GM21526 (cell line): ENCODE measurements around the gene MPO.
A peak's percentile ranks its signal among the peaks of the same experiment; 100 is the strongest.

Experiments
- ATAC-seq: cut with Tn5 transposase; IDR thresholded peaks from one replicate; pipeline ENCODE4 v1.9.1; 2021; ENCODE audit warnings: moderate library complexity; ENCODE audit not compliant: unreplicated experiment, low FRiP score

The MPO gene

GRCh38 chr17:58280480-58281217 lies at the start of gene MPO:
MPO (minus strand) TSS chr17:58280935; CDS start chr17:58280758, 177 bp downstream.
- no peak for ATAC-seq

- ATAC-seq = peak; percentile 8
Measured at GRCh38 chr17:58329810-58330537, 49.2 kb upstream of the MPO start.

- peak; percentile 40 for ATAC-seq
Measured at GRCh38 chr17:58329035-58329809, 48.5 kb upstream of the MPO start.

DNA sequence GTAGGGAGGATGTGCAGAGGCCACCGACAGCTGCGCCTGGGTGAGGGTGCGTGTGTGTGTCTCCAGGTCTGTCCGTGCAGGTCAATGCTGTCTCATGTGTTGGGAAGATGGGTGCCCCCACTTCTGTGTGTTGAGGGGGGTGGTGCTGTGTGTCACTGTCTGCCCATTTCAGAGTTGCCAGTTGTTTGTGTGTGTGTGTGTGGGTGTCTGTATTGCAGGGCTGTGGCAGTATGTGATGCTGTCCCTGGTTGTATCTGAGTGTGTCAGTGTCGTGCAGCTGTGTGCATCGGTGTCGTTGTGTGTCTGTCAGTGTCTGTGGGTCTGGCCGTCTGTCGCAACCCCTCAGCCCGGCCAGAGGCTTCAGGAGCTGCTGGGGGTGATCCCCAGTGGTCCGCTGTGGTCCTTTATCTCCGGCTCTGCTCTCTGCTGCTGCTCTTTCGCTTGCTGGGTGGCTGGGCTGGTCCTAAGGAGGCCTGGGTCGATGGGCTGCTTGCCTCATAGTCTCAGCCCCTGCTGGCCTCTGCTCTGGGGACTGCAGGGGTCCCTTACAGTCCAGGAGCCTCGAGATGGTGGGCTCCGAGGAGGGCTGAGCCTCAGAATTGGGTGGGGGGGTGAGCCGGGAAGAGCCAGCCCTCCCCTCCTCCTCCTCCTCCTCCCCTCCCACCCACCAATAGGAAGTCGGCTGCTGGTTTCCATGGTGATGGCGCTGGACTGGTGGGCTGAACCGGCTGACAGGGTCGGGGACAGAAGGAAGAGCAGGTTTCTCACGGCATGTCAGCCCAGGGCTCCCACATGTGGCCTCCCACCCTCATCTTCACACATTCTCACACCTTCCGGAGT lies 47.7 kb upstream of the MPO start, which contains the start of gene TSPOAP1:
Gene TSPOAP1 (minus strand): TSS at position 601 of the 840 bp plus-strand sequence. CDS start 875 bp downstream, outside the sequence.
- no peak for ATAC-seq

DNA sequence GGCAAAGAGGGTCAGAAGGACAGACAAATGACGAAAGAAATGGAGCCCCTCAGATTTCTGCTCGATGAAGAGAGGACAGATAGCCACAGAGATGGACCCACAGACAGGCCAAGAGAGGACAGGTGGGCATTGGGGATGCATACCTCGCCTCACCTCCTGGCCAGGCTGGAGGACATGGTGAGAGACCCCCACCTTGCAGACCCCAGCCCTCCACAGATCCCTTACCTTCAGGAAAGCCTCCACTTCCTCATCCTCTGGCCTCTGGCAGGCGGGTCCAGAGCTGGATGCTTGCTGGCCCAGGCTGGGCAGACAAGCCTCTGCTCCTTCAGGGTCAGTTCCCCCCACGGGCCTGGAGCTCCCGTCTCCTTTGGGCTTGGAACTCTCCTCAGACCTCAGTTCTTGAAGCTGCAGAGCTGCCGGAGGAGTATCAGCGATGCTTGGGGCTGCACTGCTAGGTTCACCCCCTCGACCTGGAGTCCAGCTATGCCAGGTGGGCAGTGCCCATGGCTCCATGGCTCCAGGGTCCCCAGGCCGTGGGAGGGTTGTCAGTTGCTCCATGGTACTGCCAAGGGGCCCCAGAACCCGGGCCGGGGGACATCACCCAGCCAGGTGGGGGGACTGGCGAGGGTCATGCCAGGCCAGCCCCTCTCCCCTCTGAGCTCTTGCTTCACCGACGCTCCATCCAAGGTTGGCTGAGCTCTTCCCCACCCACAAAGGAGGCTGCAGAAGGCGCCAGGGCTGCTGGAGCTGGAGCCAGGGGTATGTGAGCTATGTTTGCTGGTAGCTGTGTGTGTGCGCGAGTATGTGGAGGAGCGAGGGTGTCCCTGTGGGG lies 46.8 kb upstream of the MPO start:
- no peak for ATAC-seq

GRCh38 chr17:58326609-58327362 lies 46.1 kb upstream of the MPO start:
- ATAC-seq = no peak

- no peak for ATAC-seq
Measured at GRCh38 chr17:58325976-58326468, 45.3 kb upstream of the MPO start.

- no peak for ATAC-seq
Measured at GRCh38 chr17:58325289-58325726, 44.6 kb upstream of the MPO start.

DNA sequence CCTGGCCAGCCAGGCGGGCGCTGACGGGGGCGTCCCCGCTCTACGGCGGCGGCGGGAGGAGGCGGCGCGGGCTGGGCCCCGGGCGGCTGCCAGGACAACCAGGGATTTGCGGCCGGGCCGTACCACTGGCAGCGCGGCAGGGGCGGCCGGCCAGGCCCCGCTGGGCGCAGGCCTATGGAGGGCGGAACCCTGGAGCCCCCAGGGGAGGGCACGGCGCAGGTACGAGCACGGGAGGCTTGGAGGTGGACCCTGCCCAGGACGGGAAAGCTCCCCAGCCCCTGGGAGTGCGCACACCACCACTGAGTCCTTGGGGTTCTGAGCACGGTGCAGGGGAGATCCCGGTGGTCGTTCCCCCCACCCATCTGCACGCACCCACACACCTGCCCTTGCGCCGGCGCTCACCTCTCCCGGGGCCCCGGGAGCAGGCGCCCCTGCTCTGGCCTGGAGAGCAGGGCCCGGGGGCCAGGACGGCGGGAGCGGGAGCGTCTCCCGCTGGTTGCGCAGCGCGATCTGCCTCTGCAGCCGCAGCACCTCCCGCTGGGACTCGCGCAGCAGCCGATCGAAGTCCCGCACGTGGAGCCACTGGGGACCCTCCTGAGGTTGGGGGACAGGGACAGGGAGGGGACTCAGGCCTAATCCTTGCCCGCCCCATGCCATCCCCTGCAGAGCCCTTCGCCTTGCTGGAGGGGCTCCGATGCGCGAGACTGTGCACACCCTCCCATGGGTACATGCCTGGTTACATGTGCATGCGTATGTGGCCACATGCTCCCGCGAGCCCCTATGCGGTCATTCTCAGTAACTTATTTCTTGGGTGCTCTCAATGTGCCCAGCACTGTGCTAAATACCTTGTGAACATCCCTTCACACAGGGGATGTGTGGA lies 43.9 kb upstream of the MPO start:
- ATAC-seq = no peak

DNA sequence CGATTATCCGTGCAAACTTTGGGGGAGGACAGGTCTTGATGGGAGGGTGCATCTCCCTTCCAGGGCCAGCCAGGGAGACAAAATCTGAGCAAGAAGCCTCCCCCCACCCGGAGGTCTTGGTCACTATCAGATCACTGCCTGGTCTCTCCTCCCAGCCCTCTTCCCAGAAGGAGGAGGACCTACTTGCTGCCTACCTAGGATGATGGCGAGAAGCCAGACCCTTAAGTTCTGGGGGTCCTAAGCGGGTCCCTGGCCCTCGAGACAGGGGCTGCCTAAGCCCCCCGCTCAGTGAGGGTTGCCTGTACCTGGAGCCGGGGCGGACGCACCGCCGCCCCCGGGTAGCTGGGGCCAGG lies 43.3 kb upstream of the MPO start:
- no peak for ATAC-seq

DNA sequence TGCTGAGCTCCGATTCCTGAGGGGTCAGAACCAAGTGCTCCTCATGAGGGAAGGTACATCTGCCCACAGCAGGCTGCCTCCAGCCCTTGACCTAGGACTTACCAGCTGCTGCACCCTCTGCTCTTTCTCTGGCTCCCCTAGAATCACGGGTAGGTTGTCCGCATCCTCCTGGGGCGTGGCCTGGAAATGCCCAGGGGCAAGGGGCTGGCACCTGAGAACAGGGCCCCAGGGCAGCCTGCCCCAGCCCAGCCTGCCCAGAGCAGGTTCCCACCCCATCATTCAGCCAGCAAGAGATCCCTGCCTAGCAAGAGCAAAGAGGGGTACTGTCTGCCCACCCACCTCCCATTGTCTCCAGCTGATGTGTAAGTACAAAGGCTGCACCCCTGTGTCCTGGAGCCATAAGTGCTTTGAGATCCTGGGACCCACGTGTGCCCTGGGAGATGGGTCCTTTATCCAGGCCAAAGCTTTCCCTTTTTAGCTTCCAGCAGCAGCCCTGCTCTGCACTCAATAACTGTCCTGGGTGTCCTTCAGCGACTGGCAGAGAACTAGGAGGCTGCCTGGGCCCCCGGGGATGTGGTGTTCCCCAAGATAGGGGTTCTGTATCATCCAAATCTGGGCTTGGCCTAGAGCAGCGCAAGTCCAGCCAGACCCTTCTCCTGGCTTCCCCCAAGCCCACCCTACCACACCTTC lies 42.8 kb upstream of the MPO start:
- ATAC-seq = no peak

GRCh38 chr17:58322581-58323185 lies 41.9 kb upstream of the MPO start:
- ATAC-seq = no peak

DNA sequence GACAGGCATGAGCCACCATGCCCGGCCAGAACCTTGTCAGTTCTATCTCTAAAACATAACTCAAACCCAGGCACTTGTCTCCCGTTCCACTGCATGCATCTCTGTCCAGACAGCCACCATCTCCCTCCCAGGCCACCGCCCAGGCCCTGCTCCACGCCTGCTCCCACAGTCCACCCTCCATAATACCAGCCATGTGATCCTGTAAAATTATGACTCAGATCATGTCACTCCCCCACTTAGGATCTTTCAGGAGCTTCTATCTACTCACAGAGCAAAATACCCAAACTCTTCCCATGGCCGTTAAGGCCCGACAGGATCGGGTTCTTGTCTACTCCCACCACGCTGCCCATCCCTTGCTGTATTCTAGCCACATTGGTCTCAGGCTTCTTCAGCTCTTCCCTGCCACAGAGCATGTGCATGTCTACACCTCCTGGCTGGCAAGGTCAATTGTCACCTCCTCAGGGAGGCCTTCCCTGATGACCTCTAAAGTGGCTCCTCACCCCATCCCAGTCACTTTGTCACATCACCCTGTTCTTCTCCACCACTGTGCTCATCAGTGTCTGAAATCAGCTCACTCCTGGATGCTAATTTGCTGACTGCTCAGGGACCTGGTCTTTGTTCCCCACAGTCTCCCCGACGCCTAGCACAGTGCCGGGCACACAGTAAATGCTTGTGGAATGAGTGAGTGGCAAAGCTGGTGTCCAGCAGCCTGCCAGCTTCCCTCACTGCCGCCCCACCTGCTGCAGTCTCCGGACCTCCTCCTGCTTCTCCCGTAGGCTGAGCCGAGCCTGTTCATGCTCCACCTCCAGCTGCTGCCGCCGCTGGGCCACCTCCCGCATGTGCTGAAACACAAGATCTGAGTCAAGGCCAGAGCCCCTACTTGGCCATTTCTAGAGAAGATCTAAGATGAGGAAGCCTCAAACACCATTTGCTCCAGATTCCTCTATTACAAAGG lies 41.1 kb upstream of the MPO start:
- no peak for ATAC-seq

DNA sequence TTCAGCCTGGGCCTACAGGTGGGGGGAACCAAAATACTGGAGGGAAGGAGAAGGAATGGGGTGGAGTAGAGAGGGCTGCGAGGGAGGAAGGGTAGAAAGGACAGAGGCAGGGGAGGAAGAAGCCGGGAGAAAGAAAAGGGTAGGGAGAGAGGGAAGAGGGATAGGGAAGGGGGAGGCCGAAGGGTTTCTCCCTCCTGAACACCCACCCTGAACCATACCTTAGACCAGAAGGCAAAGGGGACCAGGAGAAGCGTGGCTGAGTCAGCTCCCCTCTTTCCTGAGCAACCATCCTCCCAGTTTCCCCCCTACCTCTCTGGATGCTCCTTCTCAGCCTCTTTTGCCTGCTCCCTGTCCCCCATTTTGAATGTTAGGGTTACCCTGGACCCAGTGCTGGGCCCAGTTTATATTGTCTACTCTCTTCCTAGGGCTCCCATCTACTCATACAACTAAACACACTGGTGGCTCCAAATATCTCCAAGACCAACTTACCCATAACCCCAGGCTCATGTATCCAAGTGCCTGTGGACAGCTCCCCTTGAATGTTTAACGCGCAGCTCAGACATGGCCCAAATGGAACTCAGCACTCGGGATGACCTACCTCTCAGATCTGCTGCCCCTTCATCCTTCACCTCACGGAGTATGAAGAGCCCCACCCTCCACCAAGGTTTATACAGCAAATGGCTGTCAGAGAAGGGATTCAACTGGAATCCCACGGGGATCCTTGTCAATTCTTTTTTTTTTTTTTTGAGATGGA lies 40.0 kb upstream of the MPO start:
- no peak for ATAC-seq

GRCh38 chr17:58320163-58320558 lies 39.4 kb upstream of the MPO start:
- no peak for ATAC-seq
